GM12874 (cell line): ENCODE results near the gene LYAR.

Experiments used
- TF ChIP-seq, protein P1 (sequence below): IDR thresholded peaks from 2 replicates; pipeline ENCODE4 v1.5.1; 2011; ENCODE audit warnings: low read depth, mild to moderate bottlenecking, control low read depth, low read length, moderate library complexity; ENCODE audit not compliant: insufficient read depth

Gene LYAR

DNA sequence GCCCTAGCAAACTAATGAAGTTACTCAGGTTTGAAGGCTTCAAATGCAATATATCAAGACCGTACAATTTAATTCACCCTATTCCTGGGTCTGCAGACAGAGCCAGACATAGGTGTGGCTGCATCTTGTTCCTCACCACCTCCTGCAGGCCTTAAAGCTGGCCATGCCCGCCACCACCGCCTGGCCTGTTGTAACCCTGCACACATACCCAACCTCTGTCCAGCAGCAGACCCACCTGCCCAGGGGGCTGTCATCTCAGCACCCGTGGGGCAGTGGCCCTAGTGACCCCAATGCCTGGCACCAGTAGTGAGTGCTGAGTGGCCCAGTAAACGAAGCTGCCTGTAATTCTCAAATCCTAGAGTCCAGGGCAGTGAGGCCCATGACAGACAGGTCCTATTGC lies 40.8 kb upstream of the LYAR start:
- TF ChIP-seq, protein P1, sequence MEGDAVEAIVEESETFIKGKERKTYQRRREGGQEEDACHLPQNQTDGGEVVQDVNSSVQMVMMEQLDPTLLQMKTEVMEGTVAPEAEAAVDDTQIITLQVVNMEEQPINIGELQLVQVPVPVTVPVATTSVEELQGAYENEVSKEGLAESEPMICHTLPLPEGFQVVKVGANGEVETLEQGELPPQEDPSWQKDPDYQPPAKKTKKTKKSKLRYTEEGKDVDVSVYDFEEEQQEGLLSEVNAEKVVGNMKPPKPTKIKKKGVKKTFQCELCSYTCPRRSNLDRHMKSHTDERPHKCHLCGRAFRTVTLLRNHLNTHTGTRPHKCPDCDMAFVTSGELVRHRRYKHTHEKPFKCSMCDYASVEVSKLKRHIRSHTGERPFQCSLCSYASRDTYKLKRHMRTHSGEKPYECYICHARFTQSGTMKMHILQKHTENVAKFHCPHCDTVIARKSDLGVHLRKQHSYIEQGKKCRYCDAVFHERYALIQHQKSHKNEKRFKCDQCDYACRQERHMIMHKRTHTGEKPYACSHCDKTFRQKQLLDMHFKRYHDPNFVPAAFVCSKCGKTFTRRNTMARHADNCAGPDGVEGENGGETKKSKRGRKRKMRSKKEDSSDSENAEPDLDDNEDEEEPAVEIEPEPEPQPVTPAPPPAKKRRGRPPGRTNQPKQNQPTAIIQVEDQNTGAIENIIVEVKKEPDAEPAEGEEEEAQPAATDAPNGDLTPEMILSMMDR: no peak

DNA sequence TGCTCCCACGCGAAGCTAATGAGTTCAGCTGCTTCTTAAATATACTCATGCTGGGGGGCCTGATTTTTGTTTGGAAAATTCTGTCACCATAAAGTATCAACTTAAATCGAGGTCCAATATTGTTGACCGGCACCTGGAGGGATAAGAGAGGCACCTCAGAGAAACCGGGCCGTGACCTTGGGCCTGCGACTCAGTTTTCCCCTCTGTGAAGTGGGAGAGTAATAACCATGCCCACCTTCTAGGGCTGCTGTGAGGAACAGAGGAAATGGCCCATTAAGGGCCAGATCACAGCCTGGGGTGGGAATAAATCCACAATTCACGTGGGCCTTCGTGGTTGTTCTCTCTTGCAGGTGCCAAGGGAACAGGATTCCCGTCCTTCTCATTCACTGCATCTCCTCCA lies 39.5 kb upstream of the LYAR start:
- TF ChIP-seq, protein P1: no peak

DNA sequence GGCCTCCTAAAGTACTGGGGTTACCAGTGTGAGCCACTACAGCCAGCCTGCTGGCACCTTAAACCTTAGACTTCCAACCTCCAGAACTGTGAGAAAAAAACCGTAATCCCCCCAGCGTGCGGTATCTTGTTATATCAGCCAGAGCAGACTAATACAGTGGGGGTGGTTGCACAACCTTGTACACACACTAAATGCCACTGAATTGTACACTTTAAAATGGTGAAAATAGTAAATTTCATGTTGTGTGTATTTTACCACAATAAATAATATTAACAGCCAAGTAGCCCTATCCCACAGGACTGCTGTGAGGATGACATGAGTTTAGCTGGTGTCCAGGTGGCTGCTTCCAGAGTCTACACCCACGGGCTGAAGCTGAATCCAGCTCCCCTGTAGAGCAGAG lies 38.9 kb upstream of the LYAR start:
- TF ChIP-seq, protein P1: no peak

DNA sequence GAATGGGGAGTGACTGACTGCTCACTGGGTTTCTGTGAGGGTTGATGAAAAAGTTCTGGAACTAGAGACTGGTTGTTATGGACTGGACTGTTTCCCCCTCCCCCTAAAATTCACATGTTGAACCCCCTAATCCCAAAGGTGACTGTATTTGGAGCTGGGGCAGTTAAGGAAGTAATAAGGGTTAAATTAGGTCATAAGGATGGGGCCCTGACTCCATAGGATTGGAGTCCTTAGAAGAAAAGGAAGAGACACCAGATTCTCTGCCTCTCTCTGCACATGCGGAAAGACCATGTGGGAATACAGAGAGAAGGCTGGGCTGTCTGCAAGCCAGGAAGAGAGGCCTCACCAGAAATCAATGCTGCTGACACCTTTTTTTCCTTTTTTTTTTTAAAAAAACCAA lies 38.3 kb upstream of the LYAR start:
- TF ChIP-seq, protein P1: no peak

DNA sequence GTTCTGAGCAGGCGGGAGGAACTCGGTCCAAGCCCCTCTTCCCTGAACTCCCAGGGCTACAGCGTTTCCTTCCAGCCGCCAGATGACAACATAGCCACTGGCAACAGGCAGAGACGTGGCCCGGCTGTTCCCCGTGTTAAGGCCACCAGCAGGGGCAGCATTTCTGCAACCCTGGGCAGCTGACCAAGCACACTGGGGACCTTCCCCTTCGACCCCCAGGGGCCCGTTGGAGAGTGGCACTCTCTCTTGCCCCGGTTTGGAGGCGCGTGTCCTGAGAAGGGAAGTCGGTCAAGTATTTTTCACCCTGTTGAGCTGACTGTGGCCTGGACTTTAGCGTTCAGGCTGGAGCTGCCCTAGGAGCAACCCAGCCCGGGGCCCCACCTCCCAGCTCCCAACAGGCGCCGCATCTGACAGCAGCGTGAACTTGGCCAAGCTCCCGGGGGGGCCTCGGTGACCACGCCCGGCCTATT lies 37.7 kb upstream of the LYAR start:
- TF ChIP-seq, protein P1: peak; percentile 40; the same call in 1 of the 2 replicates

DNA sequence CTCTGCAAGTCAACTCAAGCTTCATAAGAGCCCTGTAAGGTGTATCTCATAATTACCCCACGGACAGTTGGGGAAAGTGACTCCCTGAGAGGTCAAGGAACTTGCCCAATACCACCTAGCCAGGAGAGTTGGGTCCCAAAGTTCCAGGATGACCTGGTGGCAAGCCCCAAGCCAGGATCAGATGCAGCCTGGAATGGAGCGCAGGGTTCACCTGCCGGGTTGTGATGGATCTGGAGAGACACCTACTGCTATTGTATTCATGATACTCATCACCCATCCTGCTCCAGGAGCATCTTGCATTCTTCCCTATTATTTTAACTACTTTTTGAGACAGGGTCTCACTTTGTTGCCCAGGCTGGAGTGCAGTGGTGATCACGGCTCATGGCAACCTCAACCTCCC lies 36.2 kb upstream of the LYAR start:
- TF ChIP-seq, protein P1: no peak

DNA sequence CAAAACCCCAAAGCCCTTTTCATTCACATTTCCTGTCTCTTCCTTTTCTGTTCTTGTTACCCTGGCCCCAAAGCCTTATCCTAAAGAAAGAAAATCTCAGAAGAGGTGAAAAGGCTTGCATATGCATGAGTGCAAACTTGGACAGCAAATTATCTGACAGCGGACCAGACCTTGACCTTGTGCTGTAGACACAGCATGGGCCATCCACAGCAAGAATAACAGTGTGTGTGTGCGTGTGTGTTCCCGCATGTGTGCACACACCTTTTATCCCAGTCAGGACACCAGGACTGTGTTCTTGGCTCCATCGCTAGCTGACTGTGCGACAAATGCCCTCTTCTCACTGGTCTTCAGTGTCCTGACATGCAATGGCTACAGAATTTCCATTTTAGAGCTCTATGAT lies 35.4 kb upstream of the LYAR start:
- TF ChIP-seq, protein P1: no peak
